Measurements from ENCODE around the gene PRR33. TPM values are rescaled to one million over a fixed set of nuclear protein-coding genes. Genes with fewer than 3 reads are reported as not detected.

The PRR33 gene
- total RNA-seq, 2 donors from 2014 or later, result 0.17 TPM; not detected in 1

GRCh38 chr11:1863352-1864216, 28.1 kb downstream of the PRR33 start:
- Histone ChIP-seq H3K4me1 (replicated peaks) (no peaks in the 10 kb centered on the region), H3K27ac (peak overlapping the region; percentile 41 to 60), H3K4me3 (no peak overlapping the region), H3K27me3 (replicated peaks; ENCODE audit: insufficient read depth) (no peaks in the 10 kb centered on the region), H3K9me3 (no peaks in the 10 kb centered on the region), H3K36me3 (no peaks in the 10 kb centered on the region)
- 21% methylated on average over 27 of the region's 27 CpGs for WGBS
- intact Hi-C loops (cut with DNase I), result no loop called here
- TF ChIP-seq POLR2A (IDR thresholded peaks at IDR 0.05) (no peak), POLR2AphosphoS5 (IDR thresholded peaks at IDR 0.05) (peak; percentile 7)
- DNase-seq (ENCODE audit: low spot score), result peak; percentile 29

DNA sequence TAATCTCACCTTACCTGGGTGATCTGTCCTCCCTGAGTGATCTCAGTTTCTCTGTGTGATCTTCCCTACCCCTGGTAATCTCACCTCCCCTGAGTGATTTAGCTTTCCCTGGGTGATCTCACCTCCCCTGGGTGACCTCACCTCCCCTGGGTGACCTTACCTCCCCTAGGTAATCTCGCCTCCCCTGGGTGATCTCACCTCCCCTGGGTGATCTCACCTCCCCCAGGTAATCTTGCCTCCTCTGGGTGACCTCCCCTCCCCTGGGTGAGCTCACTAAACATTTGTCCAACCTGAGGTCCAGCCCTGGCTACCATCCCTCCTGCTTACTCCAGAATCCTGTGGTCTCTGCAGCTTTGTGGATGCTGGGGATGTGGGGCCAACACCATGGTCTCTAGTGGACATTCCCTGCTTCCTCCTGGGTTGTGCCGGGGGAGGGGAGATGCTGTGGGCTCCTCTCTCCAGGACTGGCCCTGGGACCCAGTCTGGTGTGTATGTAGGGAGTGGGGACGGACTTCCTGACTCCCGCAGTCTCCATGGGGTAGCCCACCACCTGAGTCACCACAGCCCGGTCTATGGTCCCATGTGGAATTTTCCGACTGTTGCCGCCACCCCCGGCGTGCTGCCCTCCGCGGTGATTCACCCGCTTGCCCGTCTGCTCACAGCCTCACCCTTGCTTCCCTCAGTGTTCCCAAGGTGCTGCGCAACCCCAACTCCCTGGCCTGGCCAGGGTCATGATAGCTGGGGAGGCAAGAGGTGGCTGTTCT, 28.9 kb downstream of the PRR33 start:
- no peak for DNase-seq (ENCODE audit: low spot score)
- TF ChIP-seq, protein P1, sequence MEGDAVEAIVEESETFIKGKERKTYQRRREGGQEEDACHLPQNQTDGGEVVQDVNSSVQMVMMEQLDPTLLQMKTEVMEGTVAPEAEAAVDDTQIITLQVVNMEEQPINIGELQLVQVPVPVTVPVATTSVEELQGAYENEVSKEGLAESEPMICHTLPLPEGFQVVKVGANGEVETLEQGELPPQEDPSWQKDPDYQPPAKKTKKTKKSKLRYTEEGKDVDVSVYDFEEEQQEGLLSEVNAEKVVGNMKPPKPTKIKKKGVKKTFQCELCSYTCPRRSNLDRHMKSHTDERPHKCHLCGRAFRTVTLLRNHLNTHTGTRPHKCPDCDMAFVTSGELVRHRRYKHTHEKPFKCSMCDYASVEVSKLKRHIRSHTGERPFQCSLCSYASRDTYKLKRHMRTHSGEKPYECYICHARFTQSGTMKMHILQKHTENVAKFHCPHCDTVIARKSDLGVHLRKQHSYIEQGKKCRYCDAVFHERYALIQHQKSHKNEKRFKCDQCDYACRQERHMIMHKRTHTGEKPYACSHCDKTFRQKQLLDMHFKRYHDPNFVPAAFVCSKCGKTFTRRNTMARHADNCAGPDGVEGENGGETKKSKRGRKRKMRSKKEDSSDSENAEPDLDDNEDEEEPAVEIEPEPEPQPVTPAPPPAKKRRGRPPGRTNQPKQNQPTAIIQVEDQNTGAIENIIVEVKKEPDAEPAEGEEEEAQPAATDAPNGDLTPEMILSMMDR (IDR thresholded peaks at IDR 0.05), result no peak
- TF ChIP-seq POLR2A (IDR thresholded peaks at IDR 0.05) (no peak), POLR2AphosphoS5 (IDR thresholded peaks at IDR 0.05) (no peak)

DNA sequence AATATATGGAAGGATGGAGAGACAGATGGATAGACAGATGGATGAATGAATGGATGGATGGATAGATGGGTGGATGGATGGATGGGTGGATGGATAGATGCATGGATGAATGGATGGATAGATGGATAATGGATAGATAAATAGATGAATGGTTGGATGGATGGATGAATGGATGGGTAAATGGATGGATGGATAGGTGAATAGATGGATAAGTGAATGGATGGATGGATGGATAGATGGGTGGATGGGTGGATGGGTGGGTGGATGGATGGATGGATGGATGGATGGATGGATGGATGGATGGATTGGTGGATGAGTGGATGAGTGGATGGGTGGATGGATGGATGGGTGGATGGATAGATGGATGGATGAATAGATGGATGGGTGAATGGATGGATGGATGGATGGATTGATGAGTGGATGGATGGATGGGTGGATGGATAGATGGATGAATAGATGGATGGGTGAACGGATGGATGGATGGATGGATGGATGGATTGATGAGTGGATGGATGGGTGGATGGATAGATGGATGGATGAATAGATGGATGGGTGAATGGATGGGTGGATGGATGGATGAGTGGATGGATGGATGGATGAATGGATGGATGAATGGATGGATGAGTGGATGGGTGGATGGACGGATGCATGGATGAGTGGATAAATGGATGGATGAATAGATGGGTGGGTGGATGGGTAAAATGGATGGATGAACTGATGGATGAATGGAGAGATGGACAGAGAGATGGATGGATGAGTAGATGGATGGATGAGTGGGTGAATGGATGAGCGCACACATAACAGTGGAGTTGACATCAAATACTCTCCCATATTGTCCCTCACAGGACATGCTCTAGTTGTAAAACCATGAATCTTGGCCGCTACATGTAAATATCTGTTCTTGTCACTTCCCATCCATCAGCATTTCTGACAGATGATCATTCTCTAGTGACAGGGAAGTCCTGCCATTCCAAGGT, 30.0 kb downstream of the PRR33 start:
- TF ChIP-seq, protein P1 (IDR thresholded peaks at IDR 0.05), result no peak
- TF ChIP-seq POLR2A (IDR thresholded peaks at IDR 0.05) (no peak), POLR2AphosphoS5 (IDR thresholded peaks at IDR 0.05) (no peak)
- no peak for DNase-seq (ENCODE audit: low spot score)
- WGBS, result 91% methylated on average over 4 of the region's 4 CpGs
- Histone ChIP-seq H3K9me3 (no peaks in the 10 kb centered on the region), H3K27ac (no peak overlapping the region), H3K4me1 (replicated peaks) (no peaks in the 10 kb centered on the region), H3K36me3 (no peaks in the 10 kb centered on the region), H3K4me3 (no peak overlapping the region), H3K27me3 (replicated peaks; ENCODE audit: insufficient read depth) (no peaks in the 10 kb centered on the region)
- intact Hi-C loops (cut with DNase I), result no loop called here

More for the DNA sequence above, 28.9 kb downstream of the PRR33 start:
- Histone ChIP-seq H3K4me3 (no peak overlapping the region), H3K4me1 (replicated peaks) (no peaks in the 10 kb centered on the region), H3K27me3 (replicated peaks; ENCODE audit: insufficient read depth) (no peaks in the 10 kb centered on the region), H3K27ac (no peak overlapping the region), H3K36me3 (no peaks in the 10 kb centered on the region), H3K9me3 (no peaks in the 10 kb centered on the region)
- 94% methylated on average over 13 of the region's 14 CpGs for WGBS
- intact Hi-C loops (cut with DNase I), result no loop called here

DNA sequence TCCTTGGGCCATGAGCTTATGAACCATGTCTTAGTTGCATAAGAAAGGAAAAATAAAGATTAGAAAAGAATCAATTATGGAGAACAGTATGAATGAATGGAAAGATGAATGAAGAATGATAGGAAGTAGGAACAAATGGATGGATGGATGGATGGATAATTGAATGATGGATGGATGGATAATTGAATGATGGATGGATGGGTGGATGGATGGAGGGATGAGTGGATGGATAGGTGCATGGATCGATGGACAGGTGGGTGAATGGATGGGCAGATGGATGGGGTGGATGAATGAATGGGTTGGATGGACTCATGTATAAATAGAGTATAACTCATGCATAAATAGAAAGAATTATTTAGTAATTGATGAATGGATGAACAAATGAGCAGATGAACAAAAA, 31.6 kb downstream of the PRR33 start:
- 98% methylated on average over 1 of the region's 1 CpG for WGBS
- intact Hi-C loops (cut with DNase I), result no loop called here
- Histone ChIP-seq H3K4me1 (replicated peaks) (no peaks in the 10 kb centered on the region), H3K4me3 (no peak overlapping the region), H3K36me3 (no peaks in the 10 kb centered on the region), H3K27me3 (replicated peaks; ENCODE audit: insufficient read depth) (no peaks in the 10 kb centered on the region), H3K9me3 (no peaks in the 10 kb centered on the region), H3K27ac (no peak overlapping the region)
- no peak for TF ChIP-seq POLR2AphosphoS5 (IDR thresholded peaks at IDR 0.05)
- no peak for TF ChIP-seq POLR2A (IDR thresholded peaks at IDR 0.05)
- TF ChIP-seq, protein P1 (IDR thresholded peaks at IDR 0.05), result no peak
- DNase-seq (ENCODE audit: low spot score), result no peak

All from prostate gland (tissue), 2 donors.